ENCODE data around the gene LY6G6F. TPM values are rescaled to one million over a fixed set of nuclear protein-coding genes. Genes with fewer than 3 reads are reported as not detected.

Gene LY6G6F
- total and polyA plus RNA-seq, 2 of the 13 experiments (the other 11 are each of a cell fraction or from before 2014, with no cell fraction given) = not detected

DNA sequence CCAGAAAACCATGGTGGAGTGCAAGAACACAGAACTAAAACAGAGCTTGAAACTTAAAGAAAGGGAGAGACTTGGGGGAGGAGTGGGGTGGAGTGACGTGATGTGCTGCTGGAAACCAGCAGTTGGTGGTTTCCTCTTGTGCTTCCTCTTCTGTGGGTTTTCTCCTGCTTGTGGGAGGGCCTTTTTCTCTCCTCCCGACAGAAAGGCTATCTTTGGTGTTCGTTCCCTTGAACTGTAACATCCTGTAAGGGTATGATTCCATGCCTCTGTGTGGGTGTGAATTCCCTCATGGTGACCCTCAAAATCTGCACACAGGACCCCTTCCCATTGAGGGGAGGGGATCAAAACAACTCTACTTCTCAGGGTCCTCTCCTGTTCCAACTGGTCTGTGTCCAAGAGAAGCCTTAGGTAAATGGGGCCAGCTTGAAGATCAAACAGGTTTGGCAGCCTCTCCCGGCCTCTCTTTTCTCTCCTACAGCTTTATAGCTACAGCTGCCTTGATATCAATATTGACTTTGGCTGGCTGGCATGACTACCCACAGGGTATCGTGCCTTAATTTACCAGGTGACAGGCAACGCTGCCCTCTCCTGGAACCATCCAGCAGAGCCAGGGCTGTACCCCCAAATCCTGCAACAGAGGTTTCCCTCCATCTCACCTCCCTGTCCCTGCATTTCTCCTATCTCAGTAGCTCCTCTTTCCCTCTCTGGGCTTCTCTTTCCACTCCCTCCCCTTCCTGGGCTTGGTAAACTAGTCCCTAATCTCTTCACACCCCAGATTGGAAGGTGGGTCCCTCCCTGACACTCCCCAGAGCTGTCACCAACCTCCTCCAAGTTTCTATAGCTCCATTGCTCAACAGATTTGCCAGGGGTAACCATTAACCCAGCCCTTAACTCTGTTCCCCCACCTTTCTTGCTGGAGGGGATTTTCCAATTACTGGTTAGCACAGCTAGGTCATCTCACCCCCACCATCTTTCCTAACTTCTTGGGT lies 31.6 kb downstream of the LY6G6F start (continued):
- TF ChIP-seq ZNF251 (CRISPR knock-in tag; IDR thresholded peaks at IDR 0.05) (no peak), ZSCAN22 (CRISPR knock-in tag; IDR thresholded peaks at IDR 0.05) (no peak), GLI4 (CRISPR knock-in tag; IDR thresholded peaks at IDR 0.05; ENCODE audit: borderline replicate concordance) (0 out of 2 replicates have a peak, but pooled peaks have one; percentile 42), POLR2AphosphoS5 (IDR thresholded peaks at IDR 0.05; ENCODE audit: low read depth, low read length) (peak; percentile 66), ZMYM3 (CRISPR knock-in tag; IDR thresholded peaks at IDR 0.05) (no peak), HOXD1 (CRISPR knock-in tag; IDR thresholded peaks at IDR 0.05) (peak; percentile 95), FOXA3 (CRISPR knock-in tag; IDR thresholded peaks at IDR 0.05) (peak; percentile 90), MAFF (IDR thresholded peaks at IDR 0.05; ENCODE audit: low read depth, low read length) (no peak), CREM (IDR thresholded peaks at IDR 0.05) (peak; percentile 68), CREM (CRISPR knock-in tag; IDR thresholded peaks at IDR 0.05) (no peak), ATF4 (CRISPR knock-in tag; IDR thresholded peaks at IDR 0.05) (peak in 1 of 2 experiments; percentile 55; a peak in 1 of 4 replicates), ZNF672 (CRISPR knock-in tag; IDR thresholded peaks at IDR 0.05) (no peak; the same call in 1 of the 2 replicates), MBD4 (IDR thresholded peaks at IDR 0.05; ENCODE audit: borderline replicate concordance, low read length) (no peak), SAFB2 (CRISPR knock-in tag; IDR thresholded peaks at IDR 0.05; ENCODE audit: borderline replicate concordance, low read depth) (no peak; the same call in 1 of the 2 replicates), ARNT (IDR thresholded peaks at IDR 0.05) (no peak), ZNF343 (CRISPR knock-in tag; IDR thresholded peaks at IDR 0.05) (no peak; the same call in 1 of the 2 replicates), PCBP1 (IDR thresholded peaks at IDR 0.05; ENCODE audit: borderline replicate concordance, low read depth, low read length) (no peak), NR1H2 (CRISPR knock-in tag; IDR thresholded peaks at IDR 0.05; ENCODE audit: borderline replicate concordance, low read depth) (no peak), NR3C1 (CRISPR knock-in tag; IDR thresholded peaks at IDR 0.05) (no peak), ZNF546 (CRISPR knock-in tag; conservative IDR thresholded peaks at IDR 0.05) (no peak; the same call in 1 of the 2 replicates), DMAP1 (CRISPR knock-in tag; IDR thresholded peaks at IDR 0.05) (peak; percentile 19; the same call in 1 of the 2 replicates)
- TF ChIP-seq, protein P1, sequence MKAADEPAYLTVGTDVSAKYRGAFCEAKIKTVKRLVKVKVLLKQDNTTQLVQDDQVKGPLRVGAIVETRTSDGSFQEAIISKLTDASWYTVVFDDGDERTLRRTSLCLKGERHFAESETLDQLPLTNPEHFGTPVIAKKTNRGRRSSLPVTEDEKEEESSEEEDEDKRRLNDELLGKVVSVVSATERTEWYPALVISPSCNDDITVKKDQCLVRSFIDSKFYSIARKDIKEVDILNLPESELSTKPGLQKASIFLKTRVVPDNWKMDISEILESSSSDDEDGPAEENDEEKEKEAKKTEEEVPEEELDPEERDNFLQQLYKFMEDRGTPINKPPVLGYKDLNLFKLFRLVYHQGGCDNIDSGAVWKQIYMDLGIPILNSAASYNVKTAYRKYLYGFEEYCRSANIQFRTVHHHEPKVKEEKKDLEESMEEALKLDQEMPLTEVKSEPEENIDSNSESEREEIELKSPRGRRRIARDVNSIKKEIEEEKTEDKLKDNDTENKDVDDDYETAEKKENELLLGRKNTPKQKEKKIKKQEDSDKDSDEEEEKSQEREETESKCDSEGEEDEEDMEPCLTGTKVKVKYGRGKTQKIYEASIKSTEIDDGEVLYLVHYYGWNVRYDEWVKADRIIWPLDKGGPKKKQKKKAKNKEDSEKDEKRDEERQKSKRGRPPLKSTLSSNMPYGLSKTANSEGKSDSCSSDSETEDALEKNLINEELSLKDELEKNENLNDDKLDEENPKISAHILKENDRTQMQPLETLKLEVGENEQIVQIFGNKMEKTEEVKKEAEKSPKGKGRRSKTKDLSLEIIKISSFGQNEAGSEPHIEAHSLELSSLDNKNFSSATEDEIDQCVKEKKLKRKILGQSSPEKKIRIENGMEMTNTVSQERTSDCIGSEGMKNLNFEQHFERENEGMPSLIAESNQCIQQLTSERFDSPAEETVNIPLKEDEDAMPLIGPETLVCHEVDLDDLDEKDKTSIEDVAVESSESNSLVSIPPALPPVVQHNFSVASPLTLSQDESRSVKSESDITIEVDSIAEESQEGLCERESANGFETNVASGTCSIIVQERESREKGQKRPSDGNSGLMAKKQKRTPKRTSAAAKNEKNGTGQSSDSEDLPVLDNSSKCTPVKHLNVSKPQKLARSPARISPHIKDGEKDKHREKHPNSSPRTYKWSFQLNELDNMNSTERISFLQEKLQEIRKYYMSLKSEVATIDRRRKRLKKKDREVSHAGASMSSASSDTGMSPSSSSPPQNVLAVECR (CRISPR knock-in tag; IDR thresholded peaks at IDR 0.05; ENCODE audit: borderline replicate concordance) = peak; percentile 46; the same call in 1 of the 2 replicates
- TF ChIP-seq, protein P2, sequence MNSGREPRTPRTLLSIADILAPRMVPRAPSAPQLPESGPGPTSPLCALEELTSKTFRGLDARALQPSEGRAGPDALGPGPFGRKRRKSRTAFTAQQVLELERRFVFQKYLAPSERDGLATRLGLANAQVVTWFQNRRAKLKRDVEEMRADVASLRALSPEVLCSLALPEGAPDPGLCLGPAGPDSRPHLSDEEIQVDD (CRISPR knock-in tag; IDR thresholded peaks at IDR 0.05; ENCODE audit: borderline replicate concordance) = no peak
